Activated CD8-positive, alpha-beta T cell treated with anti-CD3 and anti-CD28 coated beads for 36 hours (primary cell): Measurements from ENCODE around the gene TMEM208. TPM values are rescaled to one million over a fixed set of nuclear protein-coding genes. Genes with fewer than 3 reads are reported as not detected.

ENCODE experiments used
- ATAC-seq: fragments of 200-7000 bp; cut with Tn5 transposase; one replicate; pipeline ENCODE4 v1.10.0; 2021; ENCODE audit warnings: mild to moderate bottlenecking, moderate library complexity
- CTCF ChIA-PET: fragments of 350-600 bp; sonication (Branson Sonifier 250); formaldehyde crosslinking; loops from one replicate; lab custom pipeline; 2021; ENCODE audit warnings: antibody characterized with exemption; lab: Charles Lee
- POLR2A ChIA-PET: fragments of 350-600 bp; sonication (Branson Sonifier 250); formaldehyde crosslinking; loops from one replicate; lab custom pipeline; 2021; ENCODE audit warnings: antibody characterized with exemption; lab: Charles Lee
- DNase-seq: peaks from one replicate; pipeline ENCODE4 v3.0.0-alpha.2; 2020
- H3K27ac Mint-ChIP-seq: one replicate; pipeline ENCODE4 v1.8.0; 2021; ENCODE audit warnings: mild to moderate bottlenecking, mixed read lengths
- H3K27me3 Mint-ChIP-seq: one replicate; pipeline ENCODE4 v1.8.0; 2021; ENCODE audit warnings: mixed read lengths
- H3K36me3 Mint-ChIP-seq: one replicate; pipeline ENCODE4 v1.8.0; 2021; ENCODE audit warnings: low read depth, mixed read lengths
- H3K4me1 Mint-ChIP-seq: one replicate; pipeline ENCODE4 v1.8.0; 2021; ENCODE audit warnings: low read depth, mixed read lengths
- H3K4me3 Mint-ChIP-seq: one replicate; pipeline ENCODE4 v1.8.0; 2021; ENCODE audit warnings: mild to moderate bottlenecking, moderate library complexity, mixed read lengths
- H3K9me3 Mint-ChIP-seq: one replicate; pipeline ENCODE4 v1.8.0; 2021; ENCODE audit warnings: mixed read lengths
- intact Hi-C: fragments of 100-400 bp; cut with micrococcal nuclease; formaldehyde crosslinking; loops from one replicate; pipeline ENCODE4 v1.10.0; 2022
- total RNA-seq, 2 experiments: library from RNA; stranded (reverse); gene quantifications; one replicate each; pipeline ENCODE4 v1.2.3, GENCODE V29; 2021
- TF ChIP-seq, protein P1 (sequence below): fragments of 200-600 bp; IDR thresholded peaks from one replicate; pipeline ENCODE4 v1.8.0; 2022; ENCODE audit warnings: antibody characterized with exemption, mild to moderate bottlenecking

Gene TMEM208
- total RNA-seq, 2 experiments from 2014 or later = 25.7 to 30.7 TPM

DNA sequence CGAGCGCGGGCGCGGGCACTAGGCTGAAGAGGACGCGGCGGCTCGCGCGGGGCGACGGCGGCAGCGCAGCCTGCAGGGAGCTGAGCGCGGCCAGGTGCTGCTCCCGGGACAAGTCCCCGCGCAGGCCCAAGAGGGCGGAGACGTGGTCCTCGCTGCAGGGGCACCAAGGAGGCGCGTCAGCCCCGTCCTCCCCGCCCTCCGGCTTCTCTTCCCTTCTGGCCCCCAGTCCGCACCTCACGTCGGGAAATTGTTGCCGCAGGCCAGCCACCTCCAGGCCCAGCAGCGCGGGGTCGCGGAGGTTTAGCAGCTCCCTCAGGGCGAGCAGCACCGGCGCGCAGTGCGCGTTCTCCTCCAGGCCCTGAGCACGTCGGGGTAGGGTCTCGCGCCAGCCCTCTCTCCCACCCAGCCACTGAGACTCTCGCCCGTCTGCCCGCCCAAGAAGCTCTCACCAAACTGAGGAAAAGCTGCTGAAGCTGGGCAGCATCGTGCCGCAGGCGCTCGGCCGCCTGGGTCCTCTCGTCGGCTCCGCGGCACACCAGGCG lies 42.4 kb upstream of the TMEM208 start:
- TF ChIP-seq, protein P1, sequence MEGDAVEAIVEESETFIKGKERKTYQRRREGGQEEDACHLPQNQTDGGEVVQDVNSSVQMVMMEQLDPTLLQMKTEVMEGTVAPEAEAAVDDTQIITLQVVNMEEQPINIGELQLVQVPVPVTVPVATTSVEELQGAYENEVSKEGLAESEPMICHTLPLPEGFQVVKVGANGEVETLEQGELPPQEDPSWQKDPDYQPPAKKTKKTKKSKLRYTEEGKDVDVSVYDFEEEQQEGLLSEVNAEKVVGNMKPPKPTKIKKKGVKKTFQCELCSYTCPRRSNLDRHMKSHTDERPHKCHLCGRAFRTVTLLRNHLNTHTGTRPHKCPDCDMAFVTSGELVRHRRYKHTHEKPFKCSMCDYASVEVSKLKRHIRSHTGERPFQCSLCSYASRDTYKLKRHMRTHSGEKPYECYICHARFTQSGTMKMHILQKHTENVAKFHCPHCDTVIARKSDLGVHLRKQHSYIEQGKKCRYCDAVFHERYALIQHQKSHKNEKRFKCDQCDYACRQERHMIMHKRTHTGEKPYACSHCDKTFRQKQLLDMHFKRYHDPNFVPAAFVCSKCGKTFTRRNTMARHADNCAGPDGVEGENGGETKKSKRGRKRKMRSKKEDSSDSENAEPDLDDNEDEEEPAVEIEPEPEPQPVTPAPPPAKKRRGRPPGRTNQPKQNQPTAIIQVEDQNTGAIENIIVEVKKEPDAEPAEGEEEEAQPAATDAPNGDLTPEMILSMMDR = no peak
- Mint-ChIP-seq H3K4me1 (peaks cover 10% of the 10 kb centered on the region), H3K27me3 (peaks cover 13% of the 10 kb centered on the region), H3K9me3 (no peaks in the 10 kb centered on the region), H3K36me3 (no peaks in the 10 kb centered on the region), H3K4me3 (peak overlapping the region; percentile 66), H3K27ac (no peak overlapping the region)
- intact Hi-C loops = loop anchor here (10.0 kb wide), 1 partner anchor 210 kb away; no protein-coding TSS in a partner anchor
- ChIA-PET POLR2A (interaction anchor here (0.6 to 2.0 kb wide), 9 partner anchors 9 to 220 kb away, joined by 3 to 13 read pairs (median 4); partner anchors contain the start of genes FBXL8, PHAF1, TMEM208 and TRADD), CTCF (interaction anchor here (0.8 to 7.1 kb wide), 32 partner anchors 9 to 244 kb away, joined by 3 to 71 read pairs (median 4); partner anchors contain the start of genes CES3, FBXL8, FHOD1 and NOL3)
- DNase-seq = no peak
- no peak for ATAC-seq

DNA sequence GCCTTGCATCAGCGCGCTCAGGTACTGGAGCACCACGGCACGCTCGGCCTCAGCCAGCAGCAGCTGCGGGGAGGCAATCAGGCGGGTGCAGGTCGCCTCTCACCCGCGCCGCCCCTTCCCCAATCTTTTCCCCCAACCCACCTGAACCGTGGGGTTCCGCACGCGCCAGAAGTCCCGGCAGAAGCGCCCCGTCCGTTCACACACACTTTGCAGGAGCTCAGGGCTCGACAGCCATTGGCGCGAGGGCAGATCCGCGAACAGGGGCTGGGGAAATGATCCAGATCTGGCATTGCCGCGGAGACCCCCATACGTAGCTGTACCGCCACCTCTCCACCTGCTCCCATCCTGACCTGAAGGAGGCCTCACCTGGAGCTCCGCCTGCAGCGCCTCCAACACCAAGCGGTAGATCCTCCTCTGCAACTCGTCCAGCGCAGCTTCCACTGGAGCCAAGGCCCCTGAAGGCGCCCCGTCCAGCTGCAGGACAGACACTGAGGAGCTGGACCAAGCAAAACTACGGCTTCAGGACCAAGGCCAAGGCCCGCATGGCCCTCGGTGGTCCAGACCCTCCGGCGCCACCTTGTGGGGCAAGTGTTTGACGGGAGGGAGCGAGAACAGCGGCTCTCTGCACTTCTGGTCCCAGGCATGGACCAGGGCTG lies 41.8 kb upstream of the TMEM208 start:
- intact Hi-C loops = loop anchor here (10.0 kb wide), 1 partner anchor 210 kb away; no protein-coding TSS in a partner anchor
- Mint-ChIP-seq H3K36me3 (no peaks in the 10 kb centered on the region), H3K27me3 (peaks cover 12% of the 10 kb centered on the region), H3K27ac (no peak overlapping the region), H3K9me3 (no peaks in the 10 kb centered on the region), H3K4me1 (peaks cover 10% of the 10 kb centered on the region), H3K4me3 (peak overlapping the region; percentile 66)
- TF ChIP-seq, protein P1 = peak; percentile 86
- CTCF ChIA-PET = interaction anchor here (0.6 to 7.1 kb wide), 33 partner anchors 9 to 245 kb away, joined by 3 to 71 read pairs (median 4); partner anchors contain the start of genes CES3, FBXL8, FHOD1 and NOL3
- peak; percentile 24 for ATAC-seq
- POLR2A ChIA-PET = interaction anchor here (0.6 to 1.5 kb wide), 8 partner anchors 10 to 220 kb away, joined by 3 to 8 read pairs (median 4); partner anchors contain the start of genes FBXL8, PHAF1, TMEM208 and TRADD
- peak; percentile 93 for DNase-seq

DNA sequence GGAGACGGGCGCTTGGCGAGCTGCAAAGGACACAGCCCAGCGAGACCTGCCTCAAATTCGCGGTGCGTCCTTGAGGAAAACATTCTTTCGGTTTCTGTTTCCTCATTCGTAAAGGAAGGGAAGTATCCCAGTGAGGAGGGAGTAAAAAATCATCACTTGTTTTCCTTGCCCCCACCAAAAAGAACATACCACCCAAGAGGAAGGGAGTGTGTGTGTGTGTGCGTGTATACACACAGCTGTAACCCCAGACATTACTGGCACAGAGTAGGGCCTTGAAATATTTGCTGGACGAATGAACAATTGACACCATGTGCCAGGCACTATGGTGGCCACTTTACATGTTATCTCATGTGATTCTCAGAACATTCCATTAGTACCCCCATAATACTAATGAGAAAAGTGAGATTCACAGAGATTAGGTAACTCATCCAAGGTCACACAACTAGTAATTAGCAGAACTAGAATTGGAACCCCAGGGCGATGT lies 41.2 kb upstream of the TMEM208 start:
- Mint-ChIP-seq H3K27me3 (peaks cover 12% of the 10 kb centered on the region), H3K9me3 (no peaks in the 10 kb centered on the region), H3K27ac (no peak overlapping the region), H3K36me3 (no peaks in the 10 kb centered on the region), H3K4me1 (peaks cover 10% of the 10 kb centered on the region), H3K4me3 (no peak overlapping the region)
- ChIA-PET CTCF (interaction anchor here (0.6 to 7.1 kb wide), 29 partner anchors 8 to 245 kb away, joined by 3 to 71 read pairs (median 5); partner anchors contain the start of genes CES3, FBXL8, FHOD1 and NOL3), POLR2A (interaction anchor here (1.1 to 1.5 kb wide), 6 partner anchors 10 to 221 kb away, joined by 3 to 8 read pairs (median 5); partner anchors contain the start of genes FBXL8, PHAF1, TMEM208 and TRADD)
- TF ChIP-seq, protein P1 = no peak
- ATAC-seq (no peak), DNase-seq (no peak)
- intact Hi-C loops = loop anchor here (10.0 kb wide), 1 partner anchor 211 kb away; no protein-coding TSS in a partner anchor

DNA sequence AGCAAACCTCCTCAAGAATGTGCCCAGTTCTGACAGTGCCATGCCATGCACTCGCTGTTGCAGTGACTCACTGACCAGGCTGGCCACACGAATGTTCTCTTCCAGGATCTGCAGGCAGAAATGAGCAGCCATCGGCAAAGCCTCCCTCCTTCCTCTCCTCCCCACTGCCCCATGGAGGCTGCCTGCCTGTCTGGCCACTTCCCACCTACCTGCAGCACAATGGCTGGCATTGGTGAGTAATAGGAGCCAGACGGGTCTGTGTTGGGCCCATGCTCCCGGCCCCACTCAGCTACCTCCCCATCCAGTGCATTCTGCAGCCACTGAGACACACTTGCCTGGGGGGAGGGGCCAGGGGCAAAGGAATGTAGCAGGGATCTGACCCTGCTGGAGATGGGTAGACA lies 40.4 kb upstream of the TMEM208 start:
- peaks cover 15% of the 10 kb centered on the region for H3K4me1 Mint-ChIP-seq

More for the DNA sequence above, 40.4 kb upstream of the TMEM208 start:
- intact Hi-C loops = loop anchor here (10.0 kb wide), 1 partner anchor 212 kb away; no protein-coding TSS in a partner anchor
- DNase-seq (no peak), ATAC-seq (no peak)
- ChIA-PET POLR2A (interaction anchor here (0.8 to 1.3 kb wide), 2 partner anchors 58 to 158 kb away, joined by 4 read pairs; no protein-coding TSS in a partner anchor), CTCF (interaction anchor here (1.6 to 7.1 kb wide), 6 partner anchors 21 to 234 kb away, joined by 3 to 71 read pairs (median 11); partner anchors contain the start of genes FBXL8 and TRADD)
- Mint-ChIP-seq H3K36me3 (no peaks in the 10 kb centered on the region), H3K9me3 (no peaks in the 10 kb centered on the region), H3K27ac (no peak overlapping the region), H3K27me3 (peaks cover 12% of the 10 kb centered on the region), H3K4me3 (no peak overlapping the region)
- TF ChIP-seq, protein P1 = no peak
